T-helper 22 cell (primary cell): Measurements from ENCODE around the gene PARVB.

Source experiments
- DNase-seq: peaks from one replicate; pipeline ENCODE4 v3.0.0-alpha.2; 2020; ENCODE audit warnings: low read depth

The PARVB gene

GRCh38 chr22:44136786-44137185 is 112.7 kb downstream of the PARVB start:
- no peak for DNase-seq

GRCh38 chr22:44137415-44137814 is 113.3 kb downstream of the PARVB start:
- no peak for DNase-seq

- DNase-seq, result no peak
These were observed 115.7 kb downstream of the PARVB start for GRCh38 chr22:44139773-44140172.

- DNase-seq, result no peak
These were observed 118.5 kb downstream of the PARVB start for GRCh38 chr22:44142421-44143104.

GRCh38 chr22:44143105-44143474 is 119.0 kb downstream of the PARVB start:
- no peak for DNase-seq

GRCh38 chr22:44143579-44143978 is 119.5 kb downstream of the PARVB start:
- DNase-seq, result no peak

- no peak for DNase-seq
These were observed 120.0 kb downstream of the PARVB start for GRCh38 chr22:44144046-44144569.

GRCh38 chr22:44145544-44145943 is 121.4 kb downstream of the PARVB start:
- no peak for DNase-seq

- no peak for DNase-seq
These were observed 122.2 kb downstream of the PARVB start for GRCh38 chr22:44146088-44146861.

GRCh38 chr22:44147008-44147645 is 123.0 kb downstream of the PARVB start:
- DNase-seq, result no peak

- no peak for DNase-seq
These were observed 123.9 kb downstream of the PARVB start for GRCh38 chr22:44147821-44148574.

- no peak for DNase-seq
These were observed 127.6 kb downstream of the PARVB start for GRCh38 chr22:44151676-44152075.

GRCh38 chr22:44153710-44154109 is 129.6 kb downstream of the PARVB start:
- DNase-seq, result no peak

GRCh38 chr22:44154436-44154942 is 130.4 kb downstream of the PARVB start:
- no peak for DNase-seq

- no peak for DNase-seq
These were observed 131.0 kb downstream of the PARVB start for GRCh38 chr22:44155115-44155514.

GRCh38 chr22:44157916-44158618 is 134.0 kb downstream of the PARVB start:
- no peak for DNase-seq

- DNase-seq, result no peak
These were observed 134.7 kb downstream of the PARVB start for GRCh38 chr22:44158816-44159215.

- DNase-seq, result no peak
These were observed 135.1 kb downstream of the PARVB start for GRCh38 chr22:44159221-44159620.

GRCh38 chr22:44159811-44160210 is 135.7 kb downstream of the PARVB start:
- no peak for DNase-seq

GRCh38 chr22:44160421-44160820 is 136.3 kb downstream of the PARVB start:
- DNase-seq, result no peak

- DNase-seq, result no peak
These were observed 137.6 kb downstream of the PARVB start for GRCh38 chr22:44161673-44162072.
